IMR-90 (cell line): ENCODE measurements around the gene FLT4. TPM values are rescaled to one million over a fixed set of nuclear protein-coding genes. Genes with fewer than 3 reads are reported as not detected.

Experiments used
- ATAC-seq: fragments of 200-7000 bp; cut with Tn5 transposase; 2 replicates; pipeline ENCODE4 v1.9.1; 2020; ENCODE audit warnings: low read depth, mild to moderate bottlenecking, moderate library complexity
- BruUV-seq: library from RNA; stranded (reverse); fragments of 400-500 nt; replicated peaks from 2 replicates; lab custom pipeline; 2021; lab: Mats Ljungman, UMichigan
- CTCF ChIA-PET: fragments of 300-600 bp; formaldehyde crosslinking; extraction: SDS; loops from one replicate; lab custom pipeline; 2021; ENCODE audit warnings: antibody characterized with exemption; lab: Yijun Ruan, JAX
- POLR2A ChIA-PET: fragments of 300-600 bp; sonication (Branson Sonifier 250); formaldehyde crosslinking; loops from one replicate; lab custom pipeline; 2022; ENCODE audit warnings: antibody characterized with exemption; ENCODE audit not compliant: unreplicated experiment; lab: Charles Lee
- DNase-seq: peaks from one replicate; pipeline ENCODE4 v3.0.0; 2013
- H2AFZ ChIP-seq: replicated peaks from 2 replicates; pipeline ENCODE3; 2013; ENCODE audit warnings: low read length, mild to moderate bottlenecking; ENCODE audit not compliant: poor library complexity
- H2AK5ac ChIP-seq: 2 replicates; pipeline ENCODE4 v1.6.1; 2013; ENCODE audit warnings: low read depth, low read length, inconsistent platforms
- H2AK9ac ChIP-seq: replicated peaks from 2 replicates; pipeline ENCODE3; 2013; ENCODE audit warnings: mild to moderate bottlenecking, low read depth, low read length, moderate library complexity; ENCODE audit not compliant: poor library complexity
- H2BK120ac ChIP-seq: 2 replicates; pipeline ENCODE4 v1.6.1; 2013; ENCODE audit warnings: low read depth, low read length, inconsistent platforms
- H2BK15ac ChIP-seq: 3 replicates; pipeline ENCODE4 v1.6.1; 2013; ENCODE audit warnings: low read depth, low read length, inconsistent platforms
- H2BK20ac ChIP-seq: 2 replicates; pipeline ENCODE4 v1.6.1; 2013; ENCODE audit warnings: low read depth, mild to moderate bottlenecking, inconsistent platforms, low read length, moderate library complexity
- H2BK5ac ChIP-seq: 2 replicates; pipeline ENCODE4 v1.6.1; 2013; ENCODE audit warnings: mild to moderate bottlenecking, low read depth, low read length, inconsistent platforms; ENCODE audit not compliant: poor library complexity, severe bottlenecking
- H3K14ac ChIP-seq: replicated peaks from 2 replicates; pipeline ENCODE4 v1.6.1; 2013; ENCODE audit warnings: low read depth, low read length, inconsistent platforms
- H3K18ac ChIP-seq: 2 replicates; pipeline ENCODE4 v1.6.1; 2013; ENCODE audit warnings: low read depth, low read length, control low read depth
- H3K23ac ChIP-seq: 2 replicates; pipeline ENCODE4 v1.6.1; 2013; ENCODE audit warnings: low read depth, low read length, inconsistent platforms
- H3K27ac ChIP-seq: 2 replicates; pipeline ENCODE4 v1.5.1; 2013; ENCODE audit warnings: mild to moderate bottlenecking, control low read depth, low read length; ENCODE audit not compliant: insufficient read depth
- H3K27me3 ChIP-seq: 2 replicates; pipeline ENCODE4 v1.6.1; 2013; ENCODE audit warnings: low read length; ENCODE audit not compliant: control insufficient read depth, insufficient read depth
- H3K36me3 ChIP-seq: 2 replicates; pipeline ENCODE4 v1.6.1; 2013; ENCODE audit warnings: low read length, mixed read lengths; ENCODE audit not compliant: control insufficient read depth, insufficient read depth
- H3K4ac ChIP-seq: 2 replicates; pipeline ENCODE4 v1.6.1; 2013; ENCODE audit warnings: low read depth, low read length, inconsistent platforms
- H3K4me1 ChIP-seq: 2 replicates; pipeline ENCODE4 v1.6.1; 2013; ENCODE audit warnings: low read length, mixed read lengths; ENCODE audit not compliant: control insufficient read depth, insufficient read depth
- H3K4me2 ChIP-seq: 2 replicates; pipeline ENCODE4 v1.6.1; 2013; ENCODE audit warnings: low read depth, mild to moderate bottlenecking, control low read depth, low read length, moderate library complexity
- H3K4me3 ChIP-seq: 2 replicates; pipeline ENCODE4 v1.5.1; 2013; ENCODE audit warnings: low read depth, mild to moderate bottlenecking, control low read depth, low read length, moderate library complexity; ENCODE audit not compliant: insufficient read depth
- H3K56ac ChIP-seq: 2 replicates; pipeline ENCODE4 v1.6.1; 2013; ENCODE audit warnings: low read length, inconsistent platforms; ENCODE audit not compliant: insufficient read depth; ENCODE audit errors: extremely low read depth
- H3K79me1 ChIP-seq, 2 experiments: 2 replicates each; pipeline ENCODE4 v1.6.1; 2013; ENCODE audit warnings: low read length in 2 of 2, inconsistent platforms in 1 of 2, low read depth in 1 of 2
- H3K9ac ChIP-seq: 2 replicates; pipeline ENCODE4 v1.6.1; 2013; ENCODE audit warnings: low read depth, low read length, control low read depth
- H3K9me1 ChIP-seq: 2 replicates; pipeline ENCODE4 v1.6.1; 2013; ENCODE audit warnings: low read length, inconsistent platforms; ENCODE audit not compliant: insufficient read depth
- H3K9me3 ChIP-seq: 2 replicates; pipeline ENCODE4 v1.6.1; 2013; ENCODE audit warnings: low read length; ENCODE audit not compliant: control insufficient read depth, insufficient read depth
- H4K20me1 ChIP-seq: 2 replicates; pipeline ENCODE4 v1.6.1; 2013; ENCODE audit warnings: low read length, inconsistent platforms; ENCODE audit not compliant: insufficient read depth
- H4K5ac ChIP-seq: 2 replicates; pipeline ENCODE4 v1.6.1; 2013; ENCODE audit warnings: mild to moderate bottlenecking, low read depth, low read length, control low read depth
- H4K8ac ChIP-seq, 2 experiments: 2 replicates each; pipeline ENCODE4 v1.6.1; 2013; ENCODE audit warnings: low read depth in 2 of 2, low read length in 2 of 2, control low read depth in 1 of 2, inconsistent platforms in 1 of 2
- H4K91ac ChIP-seq: 2 replicates; pipeline ENCODE4 v1.6.1; 2013; ENCODE audit warnings: low read depth, low read length, inconsistent platforms; ENCODE audit not compliant: insufficient read depth
- BHLHE40 ChIP-seq: fragments of 150-350 bp; IDR thresholded peaks from 2 replicates; pipeline ENCODE4 v1.6.1; 2016; ENCODE audit warnings: mild to moderate bottlenecking, low read depth, low read length
- CEBPB ChIP-seq: IDR thresholded peaks from 2 replicates; pipeline ENCODE4 v1.6.1; 2012; ENCODE audit warnings: low read depth, low read length, improper control_type of control experiment
- CHD1 ChIP-seq: IDR thresholded peaks from 2 replicates; pipeline ENCODE4 v1.6.1; 2012; ENCODE audit warnings: low read depth, low read length, improper control_type of control experiment
- FOS ChIP-seq: fragments of 150-350 bp; IDR thresholded peaks from 2 replicates; pipeline ENCODE4 v1.6.1; 2016; ENCODE audit warnings: low read depth, low read length
- MAFK ChIP-seq: IDR thresholded peaks from 2 replicates; pipeline ENCODE4 v1.6.1; 2012; ENCODE audit warnings: low read depth, low read length, improper control_type of control experiment
- MAZ ChIP-seq: IDR thresholded peaks from 2 replicates; pipeline ENCODE4 v1.6.1; 2012; ENCODE audit warnings: low read depth, mild to moderate bottlenecking, low read length, improper control_type of control experiment, moderate library complexity, borderline replicate concordance
- MXI1 ChIP-seq: IDR thresholded peaks from 2 replicates; pipeline ENCODE4 v1.6.1; 2012; ENCODE audit warnings: low read depth, mild to moderate bottlenecking, low read length, moderate library complexity, borderline replicate concordance
- NFE2L2 ChIP-seq: fragments of 150-350 bp; IDR thresholded peaks from 2 replicates; pipeline ENCODE4 v1.6.1; 2016; ENCODE audit warnings: low read depth, mild to moderate bottlenecking, low read length
- POLR2A ChIP-seq: IDR thresholded peaks from 2 replicates; pipeline ENCODE4 v1.6.1; 2012; ENCODE audit warnings: mild to moderate bottlenecking, low read depth, low read length
- RAD21 ChIP-seq: IDR thresholded peaks from 2 replicates; pipeline ENCODE4 v1.6.1; 2012; ENCODE audit warnings: low read length, improper control_type of control experiment
- RCOR1 ChIP-seq: IDR thresholded peaks from 2 replicates; pipeline ENCODE4 v1.6.1; 2012; ENCODE audit warnings: mild to moderate bottlenecking, low read length, improper control_type of control experiment; ENCODE audit not compliant: insufficient replicate concordance
- RFX5 ChIP-seq: IDR thresholded peaks from 2 replicates; pipeline ENCODE4 v1.8.0; 2012; ENCODE audit warnings: low read depth, mild to moderate bottlenecking, low read length, moderate library complexity
- SMC3 ChIP-seq: fragments of 150-350 bp; IDR thresholded peaks from 2 replicates; pipeline ENCODE4 v1.6.1; 2016; ENCODE audit warnings: low read depth, mild to moderate bottlenecking, antibody characterized with exemption, low read length, moderate library complexity
- WGBS, 2 experiments: methylation state at CpG; one replicate each; pipeline versions ENCODE4 v1.1.5 to v1.1.7; 2013; ENCODE audit warnings: missing lambda C conversion rate in 2 of 2; ENCODE audit not compliant: insufficient read length in 1 of 2; ENCODE audit errors: extremely low coverage in 2 of 2; 5-methylcytosine and 5-hydroxymethylcytosine counted together
- dilution Hi-C: fragments of 300-500 bp; cut with HindIII; formaldehyde crosslinking; loops from one replicate; pipeline ENCODE4 v1.14.3; 2018; ENCODE audit warnings: low sequenced_read_pairs; ENCODE audit not compliant: unreplicated experiment
- in situ Hi-C: fragments of 300-500 bp; cut with MboI; formaldehyde crosslinking; loops from 3 replicates; pipeline ENCODE4 v1.14.3; 2019; ENCODE audit warnings: low sequenced_read_pairs, inconsistent platforms, mixed read lengths
- intact Hi-C: fragments of 100-400 bp; cut with micrococcal nuclease; formaldehyde crosslinking; loops from 2 replicates; pipeline ENCODE4 v1.10.0; 2022
- polyA plus RNA-seq, 3 experiments: library from polyadenylated mRNA; depleted of rRNA; stranded (reverse); fragments of >200 nt; gene quantifications; 2 replicates each; pipeline ENCODE4 v1.2.3, GENCODE V29; 2012; ENCODE audit warnings: low replicate concordance in 1 of 3
- total RNA-seq: library from RNA; depleted of rRNA; stranded (reverse); fragments of >200 nt; gene quantifications from 2 replicates; pipeline ENCODE4 v1.2.3, GENCODE V29; 2012
- TF ChIP-seq, protein P1 (sequence below): conservative IDR thresholded peaks from 2 replicates; pipeline ENCODE4 v1.5.1; 2012; ENCODE audit warnings: mild to moderate bottlenecking, low read depth, low read length, improper control_type of control experiment
- TF ChIP-seq, protein P2 (sequence below): fragments of 150-350 bp; IDR thresholded peaks from 2 replicates; pipeline ENCODE4 v1.6.1; 2017; ENCODE audit warnings: mild to moderate bottlenecking, antibody characterized with exemption, low read length, low read depth
- TF ChIP-seq, protein P3 (sequence below): fragments of 150-350 bp; IDR thresholded peaks from 2 replicates; pipeline ENCODE4 v1.6.1; 2016; ENCODE audit warnings: low read depth, mild to moderate bottlenecking, low read length, moderate library complexity, borderline replicate concordance

Gene FLT4
- total and polyA plus RNA-seq, 2 of the 4 experiments (the other 2 are of a cell fraction), result under 0.01 to 0.07 TPM

- dilution Hi-C loops (no loop called here), in situ Hi-C loops (no loop called here), intact Hi-C loops (no loop called here)
- no peak overlapping the region for H3K4me3 ChIP-seq
- H3K79me1 ChIP-seq, result peaks cover 21 to 23% of the 10 kb centered on the region in 2 experiments
- no peaks in the 10 kb centered on the region for H3K27me3 ChIP-seq
- H3K4ac ChIP-seq, result no peak overlapping the region
- H4K8ac ChIP-seq, result no peak overlapping the region
- H2BK120ac ChIP-seq, result no peak overlapping the region
- CTCF ChIA-PET, result interaction anchor here (0.6 to 1.6 kb wide), 2 partner anchors 10 to 654 kb away, joined by 3 read pairs; no protein-coding TSS in a partner anchor
- H3K9ac ChIP-seq, result no peak overlapping the region
- H3K23ac ChIP-seq, result no peak overlapping the region
- no peak overlapping the region for H2BK15ac ChIP-seq
- BruUV-seq, result no TSS peak
- POLR2A ChIA-PET, result no interaction called here
- no CpG with 5 or more reads among the region's 3 CpGs for WGBS, 2 experiments
- H3K27ac ChIP-seq, result no peak overlapping the region
- no peak overlapping the region for H2AK9ac ChIP-seq
- H3K9me1 ChIP-seq, result peaks cover 6% of the 10 kb centered on the region; the same call in 1 of the 2 replicates
- TF ChIP-seq BHLHE40 (no peak), RAD21 (no peak), RFX5 (no peak), RCOR1 (no peak), NFE2L2 (no peak), FOS (no peak), MAFK (no peak), CHD1 (no peak), SMC3 (no peak), MXI1 (no peak), POLR2A (no peak), CEBPB (no peak), MAZ (no peak)
- TF ChIP-seq, protein P1, sequence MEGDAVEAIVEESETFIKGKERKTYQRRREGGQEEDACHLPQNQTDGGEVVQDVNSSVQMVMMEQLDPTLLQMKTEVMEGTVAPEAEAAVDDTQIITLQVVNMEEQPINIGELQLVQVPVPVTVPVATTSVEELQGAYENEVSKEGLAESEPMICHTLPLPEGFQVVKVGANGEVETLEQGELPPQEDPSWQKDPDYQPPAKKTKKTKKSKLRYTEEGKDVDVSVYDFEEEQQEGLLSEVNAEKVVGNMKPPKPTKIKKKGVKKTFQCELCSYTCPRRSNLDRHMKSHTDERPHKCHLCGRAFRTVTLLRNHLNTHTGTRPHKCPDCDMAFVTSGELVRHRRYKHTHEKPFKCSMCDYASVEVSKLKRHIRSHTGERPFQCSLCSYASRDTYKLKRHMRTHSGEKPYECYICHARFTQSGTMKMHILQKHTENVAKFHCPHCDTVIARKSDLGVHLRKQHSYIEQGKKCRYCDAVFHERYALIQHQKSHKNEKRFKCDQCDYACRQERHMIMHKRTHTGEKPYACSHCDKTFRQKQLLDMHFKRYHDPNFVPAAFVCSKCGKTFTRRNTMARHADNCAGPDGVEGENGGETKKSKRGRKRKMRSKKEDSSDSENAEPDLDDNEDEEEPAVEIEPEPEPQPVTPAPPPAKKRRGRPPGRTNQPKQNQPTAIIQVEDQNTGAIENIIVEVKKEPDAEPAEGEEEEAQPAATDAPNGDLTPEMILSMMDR, result no peak
- TF ChIP-seq, protein P2, sequence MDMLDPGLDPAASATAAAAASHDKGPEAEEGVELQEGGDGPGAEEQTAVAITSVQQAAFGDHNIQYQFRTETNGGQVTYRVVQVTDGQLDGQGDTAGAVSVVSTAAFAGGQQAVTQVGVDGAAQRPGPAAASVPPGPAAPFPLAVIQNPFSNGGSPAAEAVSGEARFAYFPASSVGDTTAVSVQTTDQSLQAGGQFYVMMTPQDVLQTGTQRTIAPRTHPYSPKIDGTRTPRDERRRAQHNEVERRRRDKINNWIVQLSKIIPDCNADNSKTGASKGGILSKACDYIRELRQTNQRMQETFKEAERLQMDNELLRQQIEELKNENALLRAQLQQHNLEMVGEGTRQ, result no peak
- TF ChIP-seq, protein P3, sequence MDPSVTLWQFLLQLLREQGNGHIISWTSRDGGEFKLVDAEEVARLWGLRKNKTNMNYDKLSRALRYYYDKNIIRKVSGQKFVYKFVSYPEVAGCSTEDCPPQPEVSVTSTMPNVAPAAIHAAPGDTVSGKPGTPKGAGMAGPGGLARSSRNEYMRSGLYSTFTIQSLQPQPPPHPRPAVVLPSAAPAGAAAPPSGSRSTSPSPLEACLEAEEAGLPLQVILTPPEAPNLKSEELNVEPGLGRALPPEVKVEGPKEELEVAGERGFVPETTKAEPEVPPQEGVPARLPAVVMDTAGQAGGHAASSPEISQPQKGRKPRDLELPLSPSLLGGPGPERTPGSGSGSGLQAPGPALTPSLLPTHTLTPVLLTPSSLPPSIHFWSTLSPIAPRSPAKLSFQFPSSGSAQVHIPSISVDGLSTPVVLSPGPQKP, result no peak
- peaks cover 20% of the 10 kb centered on the region; the same call in 1 of the 2 replicates for H4K20me1 ChIP-seq
- ATAC-seq (no peak), DNase-seq (no peak)
- H2BK20ac ChIP-seq, result no peak overlapping the region
- H3K36me3 ChIP-seq, result peaks cover 16% of the 10 kb centered on the region
- no peak overlapping the region for H4K5ac ChIP-seq
- H3K9me3 ChIP-seq, result no peaks in the 10 kb centered on the region
- H3K18ac ChIP-seq, result no peak overlapping the region
- no peak overlapping the region for H2BK5ac ChIP-seq
- peak overlapping the region; percentile 6; the same call in 1 of the 2 replicates for H3K4me2 ChIP-seq
- H2AFZ ChIP-seq, result no peak overlapping the region
- no peak overlapping the region for H2AK5ac ChIP-seq
- no peak overlapping the region for H4K91ac ChIP-seq
- no peak overlapping the region for H3K14ac ChIP-seq
- no peak overlapping the region for H3K56ac ChIP-seq
- H3K4me1 ChIP-seq, result peaks cover 13% of the 10 kb centered on the region
Observed at GRCh38 chr5:180553530-180553929, 95.9 kb downstream of the FLT4 start.
